HCT116 (cell line): ENCODE measurements around the gene CD28. TPM values are rescaled to one million over a fixed set of nuclear protein-coding genes. Genes with fewer than 3 reads are reported as not detected.

Experiments
- ATAC-seq: fragments of 200-7000 bp; cut with Tn5 transposase; 2 replicates; pipeline ENCODE4 v1.9.1; 2020; ENCODE audit warnings: mild to moderate bottlenecking, moderate library complexity
- BruUV-seq: library from RNA; stranded (reverse); fragments of 400-500 nt; replicated peaks from 2 replicates; lab custom pipeline; 2021; lab: Mats Ljungman, UMichigan
- CTCF ChIA-PET: fragments of 300-600 bp; sonication (Branson Sonifier 250); formaldehyde crosslinking; loops from one replicate; lab custom pipeline; 2021; ENCODE audit warnings: antibody characterized with exemption; lab: Charles Lee
- POLR2A ChIA-PET: fragments of 300-600, 350-600 bp; sonication (Branson Sonifier 250); formaldehyde crosslinking; loops from one replicate; lab custom pipeline; 2021; ENCODE audit warnings: antibody characterized with exemption; lab: Charles Lee
- RAD21 ChIA-PET, 2 experiments: fragments of 300-600 bp; sonication (Branson Sonifier 250); formaldehyde crosslinking; loops; one replicate each; lab custom pipeline; 2023; ENCODE audit warnings: low total read pairs in 2 of 2; ENCODE audit not compliant: uncharacterized antibody in 2 of 2, unreplicated experiment in 2 of 2, low non-redundant PET in 1 of 2; lab: Charles Lee
- DNase-seq: peaks from one replicate; pipeline ENCODE4 v3.0.0-alpha.2; 2010; ENCODE audit warnings: low read depth, low spot score
- H2AFZ ChIP-seq: fragments of 200-600 bp; shearing (Covaris generic), sonication (generic); 2 replicates; pipeline ENCODE4 v1.6.1; 2017; ENCODE audit warnings: low read depth, mixed run types, mixed read lengths, antibody characterized with exemption, low read length; ENCODE audit not compliant: poor library complexity, severe bottlenecking
- H3K27ac ChIP-seq: 2 replicates; pipeline ENCODE4 v1.5.1; 2012; ENCODE audit warnings: low read depth, low read length
- H3K27me3 ChIP-seq: fragments of 200-600 bp; sonication (generic); 2 replicates; pipeline ENCODE4 v1.6.1; 2016; ENCODE audit warnings: mixed run types, low read length, mixed read lengths; ENCODE audit not compliant: insufficient read depth
- H3K36me3 ChIP-seq, 2 experiments: fragments of 200-500 bp in 1 of 2; fragments of 200-600 bp in 1 of 2; sonication (Bioruptor generic) in 1 of 2; sonication (generic) in 1 of 2; 2 replicates each; pipeline versions ENCODE4 v1.5.1 to v1.6.1; 2014 to 2016; ENCODE audit warnings: low read length in 2 of 2, inconsistent platforms in 1 of 2, mixed read lengths in 1 of 2, mixed run types in 1 of 2; ENCODE audit not compliant: insufficient read depth in 2 of 2, control insufficient read depth in 1 of 2
- H3K4me1 ChIP-seq, 2 experiments: fragments of 200-600 bp in 1 of 2; sonication (generic) in 1 of 2; 2 replicates each; pipeline versions ENCODE4 v1.5.1 to v1.6.1; 2012 to 2017; ENCODE audit warnings: low read length in 2 of 2, inconsistent platforms in 1 of 2, mild to moderate bottlenecking in 1 of 2, mixed read lengths in 1 of 2, mixed run types in 1 of 2, moderate library complexity in 1 of 2; ENCODE audit not compliant: insufficient read depth in 2 of 2, control insufficient read depth in 1 of 2
- H3K4me2 ChIP-seq: fragments of 200-600 bp; sonication (generic); 2 replicates; pipeline ENCODE4 v1.6.1; 2017; ENCODE audit warnings: mixed run types, low read length, mixed read lengths
- H3K4me3 ChIP-seq, 2 experiments: fragments of 200-600 bp in 1 of 2; sonication (generic) in 1 of 2; replicated peaks in 1 of 2; 2 replicates each; pipeline ENCODE4 v1.5.1; 2011 to 2016; ENCODE audit warnings: low read length in 2 of 2, control low read depth in 1 of 2, low read depth in 1 of 2, mild to moderate bottlenecking in 1 of 2, mixed read lengths in 1 of 2, mixed run types in 1 of 2
- H3K79me2 ChIP-seq: fragments of 200-600 bp; sonication (generic); 2 replicates; pipeline ENCODE4 v1.6.1; 2017; ENCODE audit warnings: mild to moderate bottlenecking, mixed run types, low read length, moderate library complexity, mixed read lengths; ENCODE audit not compliant: insufficient read depth
- H3K9ac ChIP-seq: fragments of 200-600 bp; sonication (generic); 2 replicates; pipeline ENCODE4 v1.6.1; 2016; ENCODE audit warnings: low read length, mixed read lengths
- H3K9me2 ChIP-seq: fragments of 200-600 bp; sonication (generic), shearing (Covaris generic); 2 replicates; pipeline ENCODE4 v1.6.1; 2017; ENCODE audit warnings: mixed run types, mild to moderate bottlenecking, moderate library complexity; ENCODE audit not compliant: insufficient read depth
- H3K9me3 ChIP-seq, 2 experiments: fragments of 200-500 bp in 1 of 2; fragments of 200-600 bp in 1 of 2; sonication (Bioruptor generic) in 1 of 2; sonication (generic) in 1 of 2; 2 replicates each; pipeline ENCODE4 v1.6.1; 2014 to 2017; ENCODE audit warnings: low read length in 2 of 2, mixed read lengths in 2 of 2, inconsistent platforms in 1 of 2, low read depth in 1 of 2, mild to moderate bottlenecking in 1 of 2, mixed run types in 1 of 2, moderate library complexity in 1 of 2; ENCODE audit not compliant: control insufficient read depth in 1 of 2, insufficient read depth in 1 of 2
- H4K20me1 ChIP-seq: fragments of 200-600 bp; sonication (generic), shearing (Covaris generic); 2 replicates; pipeline ENCODE4 v1.6.1; 2017; ENCODE audit warnings: mixed run types, mild to moderate bottlenecking, moderate library complexity; ENCODE audit not compliant: insufficient read depth
- CBX3 ChIP-seq: IDR thresholded peaks from 2 replicates; pipeline ENCODE4 v1.6.1; 2012; ENCODE audit warnings: low read depth
- EGR1 ChIP-seq: IDR thresholded peaks from 2 replicates; pipeline ENCODE4 v1.6.1; 2012; ENCODE audit warnings: low read depth
- ELF1 ChIP-seq: IDR thresholded peaks from 2 replicates; pipeline ENCODE4 v1.6.1; 2012; ENCODE audit warnings: low read depth, borderline replicate concordance
- EZH2 ChIP-seq: fragments of 200-600 bp; sonication (generic); IDR thresholded peaks from 2 replicates; pipeline ENCODE4 v1.6.1; 2017; ENCODE audit warnings: antibody characterized with exemption, mixed run types
- FOSL1 ChIP-seq: IDR thresholded peaks from 2 replicates; pipeline ENCODE4 v1.6.1; 2012; ENCODE audit warnings: low read depth
- JUND ChIP-seq: IDR thresholded peaks from 2 replicates; pipeline ENCODE4 v1.6.1; 2012
- RAD21 ChIP-seq: IDR thresholded peaks from 2 replicates; pipeline ENCODE4 v1.6.1; 2012; ENCODE audit warnings: low read depth, mild to moderate bottlenecking
- SIN3A ChIP-seq: IDR thresholded peaks from 2 replicates; pipeline ENCODE4 v1.6.1; 2012; ENCODE audit warnings: low read depth
- SP1 ChIP-seq: IDR thresholded peaks from 2 replicates; pipeline ENCODE4 v1.6.1; 2012; ENCODE audit warnings: low read depth
- SRF ChIP-seq: IDR thresholded peaks from 2 replicates; pipeline ENCODE4 v1.6.1; 2012; ENCODE audit warnings: low read depth
- YY1 ChIP-seq: IDR thresholded peaks from 2 replicates; pipeline ENCODE4 v1.6.1; 2011; ENCODE audit warnings: low read length, low read depth, moderate library complexity, mild to moderate bottlenecking; ENCODE audit not compliant: insufficient replicate concordance; ENCODE audit errors: extremely low read depth
- ZFX ChIP-seq: fragments of 450-650 bp; IDR thresholded peaks from 2 replicates; pipeline ENCODE4 v1.6.1; 2017
- ZNF274 ChIP-seq: fragments of 200-500 bp; sonication (Bioruptor generic); IDR thresholded peaks from 2 replicates; pipeline ENCODE4 v1.6.1; 2014; ENCODE audit warnings: mild to moderate bottlenecking, low read depth, low read length, inconsistent platforms
- intact Hi-C: fragments of 100-400 bp; cut with micrococcal nuclease; formaldehyde crosslinking; loops from 2 replicates; pipeline ENCODE4 v1.10.0; 2022
- total RNA-seq: library from RNA; stranded (reverse); gene quantifications from one replicate; pipeline ENCODE4 v1.2.1, GENCODE V29; 2021; ENCODE audit not compliant: unreplicated experiment
- TF ChIP-seq, protein P1 (sequence below): IDR thresholded peaks from 2 replicates; pipeline ENCODE4 v1.6.1; 2011; ENCODE audit warnings: mild to moderate bottlenecking, low read length, moderate library complexity; ENCODE audit not compliant: insufficient replicate concordance; ENCODE audit errors: extremely low read depth
- TF ChIP-seq, protein P2 (sequence below), 3 experiments: fragments of 200-600 bp in 1 of 3; sonication (generic) in 1 of 3; IDR thresholded peaks in 2 of 3; conservative IDR thresholded peaks in 1 of 3; 2 replicates each; pipeline ENCODE4 v1.5.1; 2012 to 2017; ENCODE audit warnings: low read depth in 2 of 3, low read length in 2 of 3, antibody characterized with exemption in 1 of 3, borderline replicate concordance in 1 of 3, control low read depth in 1 of 3, mild to moderate bottlenecking in 1 of 3, mixed read lengths in 1 of 3, mixed run types in 1 of 3, moderate library complexity in 1 of 3; ENCODE audit not compliant: insufficient read depth in 1 of 3
- TF ChIP-seq, protein P3 (sequence below): IDR thresholded peaks from 2 replicates; pipeline ENCODE4 v1.6.1; 2012; ENCODE audit warnings: low read depth

CD28 gene
- total RNA-seq, 1 experiment from 2014 or later, result 0.37 TPM

DNA sequence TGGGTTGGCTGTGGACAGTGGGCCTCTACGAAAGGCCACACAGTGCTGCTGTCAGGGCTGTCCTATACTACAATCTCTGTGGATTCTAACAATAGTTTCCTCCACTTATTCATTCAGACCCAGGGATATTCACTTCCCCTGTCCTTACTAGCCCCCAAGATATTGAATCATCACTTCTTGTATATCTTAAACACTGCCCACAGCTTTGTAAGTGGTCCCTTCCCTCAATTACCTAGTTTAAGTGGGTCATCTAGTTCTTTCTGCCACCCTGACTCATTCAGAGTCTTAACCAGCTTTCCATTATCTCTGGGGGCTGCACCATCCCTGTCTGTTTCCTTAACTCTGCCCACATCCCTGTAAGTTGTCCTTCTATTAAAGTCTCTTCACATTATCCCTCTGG is 69.2 kb downstream of the CD28 start:
- RAD21 ChIA-PET, result no interaction called here
- Histone ChIP-seq H3K27me3 (no peaks in the 10 kb centered on the region), H2AFZ (no peak overlapping the region), H3K4me1 (no peaks in the 10 kb centered on the region), H3K4me3 (no peak overlapping the region), H4K20me1 (no peaks in the 10 kb centered on the region), H3K9me2 (no peaks in the 10 kb centered on the region), H3K9ac (no peak overlapping the region), H3K9me3 (no peaks in the 10 kb centered on the region), H3K27ac (no peak overlapping the region), H3K36me3 (no peaks in the 10 kb centered on the region), H3K79me2 (no peaks in the 10 kb centered on the region), H3K4me2 (no peak overlapping the region)
- intact Hi-C loops, result no loop called here
- POLR2A ChIA-PET, result no interaction called here
- TF ChIP-seq ZFX (no peak), EGR1 (no peak), JUND (no peak), ZNF274 (no peak), CBX3 (no peak), RAD21 (no peak), FOSL1 (no peak), SP1 (no peak), EZH2 (no peak), YY1 (no peak), SRF (no peak), SIN3A (no peak), ELF1 (no peak)
- TF ChIP-seq, protein P1, sequence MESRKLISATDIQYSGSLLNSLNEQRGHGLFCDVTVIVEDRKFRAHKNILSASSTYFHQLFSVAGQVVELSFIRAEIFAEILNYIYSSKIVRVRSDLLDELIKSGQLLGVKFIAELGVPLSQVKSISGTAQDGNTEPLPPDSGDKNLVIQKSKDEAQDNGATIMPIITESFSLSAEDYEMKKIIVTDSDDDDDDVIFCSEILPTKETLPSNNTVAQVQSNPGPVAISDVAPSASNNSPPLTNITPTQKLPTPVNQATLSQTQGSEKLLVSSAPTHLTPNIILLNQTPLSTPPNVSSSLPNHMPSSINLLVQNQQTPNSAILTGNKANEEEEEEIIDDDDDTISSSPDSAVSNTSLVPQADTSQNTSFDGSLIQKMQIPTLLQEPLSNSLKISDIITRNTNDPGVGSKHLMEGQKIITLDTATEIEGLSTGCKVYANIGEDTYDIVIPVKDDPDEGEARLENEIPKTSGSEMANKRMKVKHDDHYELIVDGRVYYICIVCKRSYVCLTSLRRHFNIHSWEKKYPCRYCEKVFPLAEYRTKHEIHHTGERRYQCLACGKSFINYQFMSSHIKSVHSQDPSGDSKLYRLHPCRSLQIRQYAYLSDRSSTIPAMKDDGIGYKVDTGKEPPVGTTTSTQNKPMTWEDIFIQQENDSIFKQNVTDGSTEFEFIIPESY, result no peak
- TF ChIP-seq, protein P2, sequence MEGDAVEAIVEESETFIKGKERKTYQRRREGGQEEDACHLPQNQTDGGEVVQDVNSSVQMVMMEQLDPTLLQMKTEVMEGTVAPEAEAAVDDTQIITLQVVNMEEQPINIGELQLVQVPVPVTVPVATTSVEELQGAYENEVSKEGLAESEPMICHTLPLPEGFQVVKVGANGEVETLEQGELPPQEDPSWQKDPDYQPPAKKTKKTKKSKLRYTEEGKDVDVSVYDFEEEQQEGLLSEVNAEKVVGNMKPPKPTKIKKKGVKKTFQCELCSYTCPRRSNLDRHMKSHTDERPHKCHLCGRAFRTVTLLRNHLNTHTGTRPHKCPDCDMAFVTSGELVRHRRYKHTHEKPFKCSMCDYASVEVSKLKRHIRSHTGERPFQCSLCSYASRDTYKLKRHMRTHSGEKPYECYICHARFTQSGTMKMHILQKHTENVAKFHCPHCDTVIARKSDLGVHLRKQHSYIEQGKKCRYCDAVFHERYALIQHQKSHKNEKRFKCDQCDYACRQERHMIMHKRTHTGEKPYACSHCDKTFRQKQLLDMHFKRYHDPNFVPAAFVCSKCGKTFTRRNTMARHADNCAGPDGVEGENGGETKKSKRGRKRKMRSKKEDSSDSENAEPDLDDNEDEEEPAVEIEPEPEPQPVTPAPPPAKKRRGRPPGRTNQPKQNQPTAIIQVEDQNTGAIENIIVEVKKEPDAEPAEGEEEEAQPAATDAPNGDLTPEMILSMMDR (IDR thresholded peaks at IDR 0.05 in 2 of 3, conservative IDR thresholded peaks at IDR 0.05 in 1 of 3; ENCODE audit: borderline replicate concordance in 1 of 3, insufficient read depth in 1 of 3, low read depth in 2 of 3, low read length in 2 of 3), result no peak
- TF ChIP-seq, protein P3, sequence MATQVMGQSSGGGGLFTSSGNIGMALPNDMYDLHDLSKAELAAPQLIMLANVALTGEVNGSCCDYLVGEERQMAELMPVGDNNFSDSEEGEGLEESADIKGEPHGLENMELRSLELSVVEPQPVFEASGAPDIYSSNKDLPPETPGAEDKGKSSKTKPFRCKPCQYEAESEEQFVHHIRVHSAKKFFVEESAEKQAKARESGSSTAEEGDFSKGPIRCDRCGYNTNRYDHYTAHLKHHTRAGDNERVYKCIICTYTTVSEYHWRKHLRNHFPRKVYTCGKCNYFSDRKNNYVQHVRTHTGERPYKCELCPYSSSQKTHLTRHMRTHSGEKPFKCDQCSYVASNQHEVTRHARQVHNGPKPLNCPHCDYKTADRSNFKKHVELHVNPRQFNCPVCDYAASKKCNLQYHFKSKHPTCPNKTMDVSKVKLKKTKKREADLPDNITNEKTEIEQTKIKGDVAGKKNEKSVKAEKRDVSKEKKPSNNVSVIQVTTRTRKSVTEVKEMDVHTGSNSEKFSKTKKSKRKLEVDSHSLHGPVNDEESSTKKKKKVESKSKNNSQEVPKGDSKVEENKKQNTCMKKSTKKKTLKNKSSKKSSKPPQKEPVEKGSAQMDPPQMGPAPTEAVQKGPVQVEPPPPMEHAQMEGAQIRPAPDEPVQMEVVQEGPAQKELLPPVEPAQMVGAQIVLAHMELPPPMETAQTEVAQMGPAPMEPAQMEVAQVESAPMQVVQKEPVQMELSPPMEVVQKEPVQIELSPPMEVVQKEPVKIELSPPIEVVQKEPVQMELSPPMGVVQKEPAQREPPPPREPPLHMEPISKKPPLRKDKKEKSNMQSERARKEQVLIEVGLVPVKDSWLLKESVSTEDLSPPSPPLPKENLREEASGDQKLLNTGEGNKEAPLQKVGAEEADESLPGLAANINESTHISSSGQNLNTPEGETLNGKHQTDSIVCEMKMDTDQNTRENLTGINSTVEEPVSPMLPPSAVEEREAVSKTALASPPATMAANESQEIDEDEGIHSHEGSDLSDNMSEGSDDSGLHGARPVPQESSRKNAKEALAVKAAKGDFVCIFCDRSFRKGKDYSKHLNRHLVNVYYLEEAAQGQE, result no peak
- CTCF ChIA-PET, result no interaction called here
- ATAC-seq (no peak), DNase-seq (no peak)
- BruUV-seq, result no TSS peak
